ENCODE data around the gene KCNMA1.

KCNMA1 gene

GRCh38 chr10:77159538-77160110 lies 478.0 kb downstream of the KCNMA1 start:
- no peak overlapping the region for H3K9ac ChIP-seq (ENCODE audit: low read depth in 1 of 2, low read length in 2 of 2)
- H3K36me3 ChIP-seq (ENCODE audit: control insufficient read depth in 2 of 2, insufficient read depth in 2 of 2, low read length in 2 of 2), result no peaks in the 10 kb centered on the region
- no peak overlapping the region for H3K4me3 ChIP-seq (ENCODE audit: low read length in 2 of 2)
- no peaks in the 10 kb centered on the region for H3K27me3 ChIP-seq (ENCODE audit: control insufficient read depth in 2 of 2, insufficient read depth in 2 of 2, low read length in 2 of 2)
- H3K4me1 ChIP-seq (ENCODE audit: control insufficient read depth in 2 of 2, insufficient read depth in 2 of 2, low read length in 2 of 2), result peaks cover 42 to 72% of the 10 kb centered on the region in 2 donors
- H3K27ac ChIP-seq (ENCODE audit: low read depth in 2 of 2, low read length in 2 of 2), result peak overlapping the region; percentile 78 to 86
- no peaks in the 10 kb centered on the region for H3K9me3 ChIP-seq (ENCODE audit: control insufficient read depth in 2 of 2, low read length in 2 of 2)

DNA sequence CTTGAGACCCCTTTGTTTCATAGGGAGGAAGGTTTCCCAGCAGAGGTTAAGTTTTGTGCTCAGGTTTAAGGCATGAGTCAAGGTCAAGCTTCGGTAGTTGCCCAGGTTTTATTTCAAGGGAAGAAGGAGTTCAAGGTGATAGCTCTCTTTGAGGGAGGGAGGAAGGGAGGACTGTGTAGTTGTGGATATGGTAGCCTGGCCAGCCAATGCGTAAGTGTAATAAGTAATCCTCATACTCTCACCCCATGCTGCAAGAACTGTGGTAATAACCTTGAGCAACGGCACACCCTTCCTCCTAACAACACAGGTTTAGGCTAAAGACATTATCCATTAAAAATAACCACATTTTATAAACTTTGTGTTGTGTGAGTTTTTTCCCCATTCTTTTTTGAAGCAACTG lies 478.9 kb downstream of the KCNMA1 start:
- Histone ChIP-seq H3K4me1 (ENCODE audit: control insufficient read depth in 2 of 2, insufficient read depth in 2 of 2, low read length in 2 of 2) (peaks cover 39 to 68% of the 10 kb centered on the region in 2 donors), H3K9me3 (ENCODE audit: control insufficient read depth in 2 of 2, low read length in 2 of 2) (no peaks in the 10 kb centered on the region), H3K27me3 (ENCODE audit: control insufficient read depth in 2 of 2, insufficient read depth in 2 of 2, low read length in 2 of 2) (no peaks in the 10 kb centered on the region), H3K9ac (ENCODE audit: low read depth in 1 of 2, low read length in 2 of 2) (no peak overlapping the region), H3K27ac (ENCODE audit: low read depth in 2 of 2, low read length in 2 of 2) (peak overlapping the region; percentile 78 to 86), H3K4me3 (ENCODE audit: low read length in 2 of 2) (no peak overlapping the region), H3K36me3 (ENCODE audit: control insufficient read depth in 2 of 2, insufficient read depth in 2 of 2, low read length in 2 of 2) (no peaks in the 10 kb centered on the region)

DNA sequence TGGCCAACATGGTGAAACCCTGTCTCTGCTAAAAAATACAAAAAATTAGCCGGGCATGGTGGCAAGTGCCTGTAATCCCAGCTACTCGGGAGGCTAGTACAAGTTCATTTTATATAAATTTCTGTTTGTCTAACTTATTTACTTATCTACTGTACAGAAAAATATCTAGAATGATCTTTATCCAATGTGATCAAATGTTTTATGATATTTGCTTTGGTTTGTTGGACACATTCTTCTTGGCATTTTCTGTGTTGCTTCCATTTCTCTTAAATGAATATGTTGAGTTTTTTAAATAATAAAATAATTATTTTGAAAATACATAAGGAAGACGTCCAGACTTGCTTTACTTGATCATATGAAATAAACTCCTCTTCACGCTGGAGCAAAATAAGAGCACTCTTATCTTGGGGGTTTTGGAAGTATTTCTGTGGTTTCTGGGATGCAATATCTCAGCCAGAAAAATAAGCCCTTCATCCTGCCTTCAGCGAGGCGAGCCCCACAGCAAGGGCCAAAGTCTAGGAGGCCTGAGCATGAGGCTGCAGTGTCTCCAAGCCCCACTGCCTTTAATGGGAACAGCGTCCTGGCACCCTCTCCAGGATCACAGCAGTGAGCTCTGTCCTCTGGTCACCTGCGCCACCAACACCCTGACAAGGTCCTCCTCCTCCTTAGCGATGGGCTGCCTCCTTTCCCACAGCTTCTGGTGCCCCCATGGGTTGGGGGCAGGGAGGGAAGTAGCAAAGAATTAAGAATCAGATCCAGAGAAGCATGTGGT lies 480.2 kb downstream of the KCNMA1 start:
- Histone ChIP-seq H3K4me1 (ENCODE audit: control insufficient read depth in 2 of 2, insufficient read depth in 2 of 2, low read length in 2 of 2) (peaks cover 42 to 62% of the 10 kb centered on the region in 2 donors), H3K27me3 (ENCODE audit: control insufficient read depth in 2 of 2, insufficient read depth in 2 of 2, low read length in 2 of 2) (no peaks in the 10 kb centered on the region), H3K36me3 (ENCODE audit: control insufficient read depth in 2 of 2, insufficient read depth in 2 of 2, low read length in 2 of 2) (no peaks in the 10 kb centered on the region), H3K9me3 (ENCODE audit: control insufficient read depth in 2 of 2, low read length in 2 of 2) (no peaks in the 10 kb centered on the region), H3K27ac (ENCODE audit: low read depth in 2 of 2, low read length in 2 of 2) (peak overlapping the region; percentile 78 to 86), H3K9ac (ENCODE audit: low read depth in 1 of 2, low read length in 2 of 2) (no peak overlapping the region), H3K4me3 (ENCODE audit: low read length in 2 of 2) (no peak overlapping the region)

- H3K9ac ChIP-seq (ENCODE audit: low read depth in 1 of 2, low read length in 2 of 2), result no peak overlapping the region
- no peaks in the 10 kb centered on the region for H3K27me3 ChIP-seq (ENCODE audit: control insufficient read depth in 2 of 2, insufficient read depth in 2 of 2, low read length in 2 of 2)
- peak overlapping the region; percentile 73 to 76 for H3K27ac ChIP-seq (ENCODE audit: low read depth in 2 of 2, low read length in 2 of 2)
- no peaks in the 10 kb centered on the region for H3K36me3 ChIP-seq (ENCODE audit: control insufficient read depth in 2 of 2, insufficient read depth in 2 of 2, low read length in 2 of 2)
- no peak overlapping the region for H3K4me3 ChIP-seq (ENCODE audit: low read length in 2 of 2)
- H3K4me1 ChIP-seq (ENCODE audit: control insufficient read depth in 2 of 2, insufficient read depth in 2 of 2, low read length in 2 of 2), result peaks cover 41 to 56% of the 10 kb centered on the region in 2 donors
- no peaks in the 10 kb centered on the region for H3K9me3 ChIP-seq (ENCODE audit: control insufficient read depth in 2 of 2, low read length in 2 of 2)
Observed at GRCh38 chr10:77156406-77156879, 481.2 kb downstream of the KCNMA1 start.

DNA sequence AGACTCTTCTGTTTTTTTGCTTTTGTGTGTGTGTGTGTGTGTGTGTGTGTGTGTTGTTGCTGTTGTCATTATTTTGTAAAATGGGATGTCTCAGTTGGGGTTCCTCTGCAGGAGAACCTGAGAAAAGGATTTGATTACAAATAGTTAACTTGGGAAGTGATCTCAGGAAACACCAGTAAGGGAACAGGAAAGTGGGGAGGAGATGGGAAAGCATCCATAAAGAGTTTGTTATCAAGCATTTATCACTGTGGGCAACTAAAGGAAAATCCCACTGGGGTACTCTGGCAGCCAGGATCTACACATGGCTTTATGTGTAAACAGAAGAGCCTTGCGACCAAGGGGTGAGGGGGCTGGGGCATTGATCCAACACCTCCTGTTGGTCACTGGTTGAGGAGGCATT lies 485.4 kb downstream of the KCNMA1 start:
- no peak overlapping the region for H3K4me3 ChIP-seq (ENCODE audit: low read length in 2 of 2)
- H3K27me3 ChIP-seq (ENCODE audit: control insufficient read depth in 2 of 2, insufficient read depth in 2 of 2, low read length in 2 of 2), result no peaks in the 10 kb centered on the region
- H3K4me1 ChIP-seq (ENCODE audit: control insufficient read depth in 2 of 2, insufficient read depth in 2 of 2, low read length in 2 of 2), result peaks cover 9 to 17% of the 10 kb centered on the region in 2 donors
- H3K27ac ChIP-seq (ENCODE audit: low read depth in 2 of 2, low read length in 2 of 2), result no peak overlapping the region
- H3K9ac ChIP-seq (ENCODE audit: low read depth in 1 of 2, low read length in 2 of 2), result no peak overlapping the region
- H3K9me3 ChIP-seq (ENCODE audit: control insufficient read depth in 2 of 2, low read length in 2 of 2), result no peaks in the 10 kb centered on the region
- no peaks in the 10 kb centered on the region for H3K36me3 ChIP-seq (ENCODE audit: control insufficient read depth in 2 of 2, insufficient read depth in 2 of 2, low read length in 2 of 2)

GRCh38 chr10:77151408-77151807 lies 486.2 kb downstream of the KCNMA1 start:
- Histone ChIP-seq H3K27me3 (ENCODE audit: control insufficient read depth in 2 of 2, insufficient read depth in 2 of 2, low read length in 2 of 2) (no peaks in the 10 kb centered on the region), H3K4me3 (ENCODE audit: low read length in 2 of 2) (no peak overlapping the region), H3K9me3 (ENCODE audit: control insufficient read depth in 2 of 2, low read length in 2 of 2) (no peaks in the 10 kb centered on the region), H3K4me1 (ENCODE audit: control insufficient read depth in 2 of 2, insufficient read depth in 2 of 2, low read length in 2 of 2) (peaks cover 9% of the 10 kb centered on the region in 2 donors), H3K36me3 (ENCODE audit: control insufficient read depth in 2 of 2, insufficient read depth in 2 of 2, low read length in 2 of 2) (no peaks in the 10 kb centered on the region), H3K27ac (ENCODE audit: low read depth in 2 of 2, low read length in 2 of 2) (no peak overlapping the region), H3K9ac (ENCODE audit: low read depth in 1 of 2, low read length in 2 of 2) (no peak overlapping the region)

DNA sequence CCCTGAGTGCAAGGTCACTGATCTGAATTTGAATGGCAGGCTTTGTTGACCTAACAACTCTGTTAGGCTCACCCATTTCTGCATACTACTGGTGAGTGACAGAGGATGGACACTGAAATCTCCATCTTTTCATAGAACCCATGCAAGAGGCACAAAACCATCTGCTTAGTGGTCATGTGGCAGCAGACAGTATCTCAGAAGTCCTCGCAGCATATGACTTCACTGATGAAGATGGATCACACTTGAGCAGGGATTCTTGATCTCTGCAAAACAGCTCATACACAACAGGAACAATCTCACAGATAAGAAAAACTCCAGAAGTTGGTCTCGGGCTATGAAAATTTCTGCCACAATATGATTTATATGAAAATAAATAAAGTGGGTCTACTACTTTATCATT lies 487.9 kb downstream of the KCNMA1 start:
- no peak overlapping the region for H3K4me3 ChIP-seq (ENCODE audit: low read length in 2 of 2)
- H3K36me3 ChIP-seq (ENCODE audit: control insufficient read depth in 2 of 2, insufficient read depth in 2 of 2, low read length in 2 of 2), result no peaks in the 10 kb centered on the region
- H3K4me1 ChIP-seq (ENCODE audit: control insufficient read depth in 2 of 2, insufficient read depth in 2 of 2, low read length in 2 of 2), result peaks cover 0 to 2% of the 10 kb centered on the region in 2 donors

DNA sequence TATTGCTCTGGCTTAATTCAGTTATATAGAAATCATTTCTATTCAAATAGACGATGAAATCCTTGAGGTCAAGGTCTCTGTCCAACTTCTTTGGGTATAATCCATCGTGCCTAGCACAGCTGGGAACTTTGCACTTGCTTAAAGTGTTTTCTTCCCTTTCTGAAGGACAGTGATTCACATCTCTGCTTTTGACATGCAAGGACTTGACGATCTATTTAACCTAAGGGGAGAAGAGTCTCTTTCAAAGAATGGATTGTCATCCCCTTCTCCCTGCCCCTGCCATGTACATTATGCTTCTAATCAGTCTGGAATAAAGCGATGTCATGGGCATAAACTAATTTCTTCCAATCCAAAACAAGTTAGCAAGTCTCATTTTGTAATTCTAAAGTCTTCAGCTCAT lies 488.6 kb downstream of the KCNMA1 start:
- peaks cover 0 to 2% of the 10 kb centered on the region in 2 donors for H3K4me1 ChIP-seq (ENCODE audit: control insufficient read depth in 2 of 2, insufficient read depth in 2 of 2, low read length in 2 of 2)

More for the DNA sequence above, 487.9 kb downstream of the KCNMA1 start:
- H3K27me3 ChIP-seq (ENCODE audit: control insufficient read depth in 2 of 2, insufficient read depth in 2 of 2, low read length in 2 of 2), result no peaks in the 10 kb centered on the region
- H3K9ac ChIP-seq (ENCODE audit: low read depth in 1 of 2, low read length in 2 of 2), result no peak overlapping the region
- no peaks in the 10 kb centered on the region for H3K9me3 ChIP-seq (ENCODE audit: control insufficient read depth in 2 of 2, low read length in 2 of 2)
- H3K27ac ChIP-seq (ENCODE audit: low read depth in 2 of 2, low read length in 2 of 2), result no peak overlapping the region

GRCh38 chr10:77147871-77148270 lies 489.7 kb downstream of the KCNMA1 start:
- Histone ChIP-seq H3K4me3 (ENCODE audit: low read length in 2 of 2) (no peak overlapping the region), H3K27me3 (ENCODE audit: control insufficient read depth in 2 of 2, insufficient read depth in 2 of 2, low read length in 2 of 2) (no peaks in the 10 kb centered on the region), H3K9ac (ENCODE audit: low read depth in 1 of 2, low read length in 2 of 2) (no peak overlapping the region), H3K27ac (ENCODE audit: low read depth in 2 of 2, low read length in 2 of 2) (no peak overlapping the region), H3K9me3 (ENCODE audit: control insufficient read depth in 2 of 2, low read length in 2 of 2) (no peaks in the 10 kb centered on the region), H3K4me1 (ENCODE audit: control insufficient read depth in 2 of 2, insufficient read depth in 2 of 2, low read length in 2 of 2) (peaks cover 0 to 2% of the 10 kb centered on the region in 2 donors), H3K36me3 (ENCODE audit: control insufficient read depth in 2 of 2, insufficient read depth in 2 of 2, low read length in 2 of 2) (no peaks in the 10 kb centered on the region)

More for the DNA sequence above, 488.6 kb downstream of the KCNMA1 start:
- Histone ChIP-seq H3K9me3 (ENCODE audit: control insufficient read depth in 2 of 2, low read length in 2 of 2) (no peaks in the 10 kb centered on the region), H3K27me3 (ENCODE audit: control insufficient read depth in 2 of 2, insufficient read depth in 2 of 2, low read length in 2 of 2) (no peaks in the 10 kb centered on the region), H3K4me3 (ENCODE audit: low read length in 2 of 2) (no peak overlapping the region), H3K9ac (ENCODE audit: low read depth in 1 of 2, low read length in 2 of 2) (no peak overlapping the region), H3K27ac (ENCODE audit: low read depth in 2 of 2, low read length in 2 of 2) (no peak overlapping the region), H3K36me3 (ENCODE audit: control insufficient read depth in 2 of 2, insufficient read depth in 2 of 2, low read length in 2 of 2) (no peaks in the 10 kb centered on the region)

- no peak overlapping the region for H3K4me3 ChIP-seq (ENCODE audit: low read length in 2 of 2)
Observed at GRCh38 chr10:77146712-77147336, 490.8 kb downstream of the KCNMA1 start.

More at GRCh38 chr10:77146712-77147336, 490.8 kb downstream of the KCNMA1 start:
- Histone ChIP-seq H3K36me3 (ENCODE audit: control insufficient read depth in 2 of 2, insufficient read depth in 2 of 2, low read length in 2 of 2) (no peaks in the 10 kb centered on the region), H3K9ac (ENCODE audit: low read depth in 1 of 2, low read length in 2 of 2) (no peak overlapping the region), H3K4me1 (ENCODE audit: control insufficient read depth in 2 of 2, insufficient read depth in 2 of 2, low read length in 2 of 2) (no peaks in the 10 kb centered on the region), H3K9me3 (ENCODE audit: control insufficient read depth in 2 of 2, low read length in 2 of 2) (no peaks in the 10 kb centered on the region), H3K27me3 (ENCODE audit: control insufficient read depth in 2 of 2, insufficient read depth in 2 of 2, low read length in 2 of 2) (no peaks in the 10 kb centered on the region), H3K27ac (ENCODE audit: low read depth in 2 of 2, low read length in 2 of 2) (no peak overlapping the region)
